Measurements from ENCODE around the gene PXYLP1.

PXYLP1 gene

DNA sequence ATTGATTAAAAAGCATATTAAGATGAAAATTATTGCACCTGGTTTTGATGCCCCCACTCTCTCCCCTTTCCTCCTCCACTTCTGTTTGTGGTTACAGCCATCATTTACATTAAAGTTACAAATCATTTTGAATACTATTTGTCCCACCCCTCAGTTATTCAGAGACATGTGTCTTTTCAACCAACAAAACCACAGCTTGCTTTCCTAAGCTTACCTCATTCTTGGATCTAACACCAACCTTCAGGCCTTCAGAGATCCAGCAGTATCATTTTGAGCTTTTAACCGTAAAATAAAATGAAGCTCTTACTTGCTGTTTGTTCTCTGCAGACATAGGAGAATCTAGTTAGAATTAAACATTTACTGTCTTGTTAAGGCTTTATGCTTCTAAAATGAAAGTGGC, 4.7 kb downstream of the PXYLP1 start:
- H3K27me3 ChIP-seq (ENCODE audit: control insufficient read depth in 1 of 2, insufficient read depth in 1 of 2, low read length in 2 of 2), result no peaks in the 10 kb centered on the region
- H2BK5ac ChIP-seq (ENCODE audit: low read depth, low read length, poor library complexity, severe bottlenecking), result no peak overlapping the region
- H3K4ac ChIP-seq (ENCODE audit: low read depth in 1 of 2, low read length in 2 of 2), result no peak overlapping the region
- H2BK15ac ChIP-seq (ENCODE audit: low read depth, poor library complexity, severe bottlenecking), result no peak overlapping the region
- H3K36me3 ChIP-seq (ENCODE audit: control insufficient read depth in 1 of 2, insufficient read depth in 2 of 2, low read depth in 1 of 2, low read length in 2 of 2), result peaks cover 0 to 11% of the 10 kb centered on the region in 2 experiments
- peaks cover under 1% of the 10 kb centered on the region for H3K79me1 ChIP-seq (replicated peaks; ENCODE audit: low read length, poor library complexity, severe bottlenecking)
- no peak overlapping the region for H2AFZ ChIP-seq (ENCODE audit: low read depth, low read length)
- H2BK12ac ChIP-seq (ENCODE audit: low read length in 2 of 2), result no peak overlapping the region
- H3K4me2 ChIP-seq (ENCODE audit: low read length, poor library complexity, severe bottlenecking), result no peak overlapping the region
- H3K27ac ChIP-seq (ENCODE audit: low read length, poor library complexity, severe bottlenecking), result no peak overlapping the region
- WGBS, result 100% methylated on average over 1 of the region's 1 CpG
- H3K9ac ChIP-seq (ENCODE audit: low read length), result peak overlapping the region; percentile 14
- H3K18ac ChIP-seq (ENCODE audit: low read depth in 1 of 2, low read length in 2 of 2), result no peak overlapping the region
- H4K8ac ChIP-seq (ENCODE audit: low read length), result no peak overlapping the region
- no peak overlapping the region for H3K4me3 ChIP-seq (ENCODE audit: insufficient read depth in 1 of 2, low read depth in 1 of 2, low read length in 2 of 2)
- no peak overlapping the region for H4K91ac ChIP-seq (ENCODE audit: low read length)
- peaks cover 19% of the 10 kb centered on the region for H3K4me1 ChIP-seq (ENCODE audit: control insufficient read depth, insufficient read depth, low read depth, low read length)
- no peak overlapping the region for H3K23ac ChIP-seq (ENCODE audit: low read length in 2 of 2)
- DNase-seq, result no peak
- H2BK120ac ChIP-seq (ENCODE audit: low read depth, low read length), result no peak overlapping the region
- H3K14ac ChIP-seq (ENCODE audit: low read length in 2 of 2), result no peak overlapping the region
- H3K9me3 ChIP-seq (ENCODE audit: control insufficient read depth, low read length), result no peaks in the 10 kb centered on the region
- H2AK5ac ChIP-seq (ENCODE audit: low read length, severe bottlenecking), result no peak overlapping the region

DNA sequence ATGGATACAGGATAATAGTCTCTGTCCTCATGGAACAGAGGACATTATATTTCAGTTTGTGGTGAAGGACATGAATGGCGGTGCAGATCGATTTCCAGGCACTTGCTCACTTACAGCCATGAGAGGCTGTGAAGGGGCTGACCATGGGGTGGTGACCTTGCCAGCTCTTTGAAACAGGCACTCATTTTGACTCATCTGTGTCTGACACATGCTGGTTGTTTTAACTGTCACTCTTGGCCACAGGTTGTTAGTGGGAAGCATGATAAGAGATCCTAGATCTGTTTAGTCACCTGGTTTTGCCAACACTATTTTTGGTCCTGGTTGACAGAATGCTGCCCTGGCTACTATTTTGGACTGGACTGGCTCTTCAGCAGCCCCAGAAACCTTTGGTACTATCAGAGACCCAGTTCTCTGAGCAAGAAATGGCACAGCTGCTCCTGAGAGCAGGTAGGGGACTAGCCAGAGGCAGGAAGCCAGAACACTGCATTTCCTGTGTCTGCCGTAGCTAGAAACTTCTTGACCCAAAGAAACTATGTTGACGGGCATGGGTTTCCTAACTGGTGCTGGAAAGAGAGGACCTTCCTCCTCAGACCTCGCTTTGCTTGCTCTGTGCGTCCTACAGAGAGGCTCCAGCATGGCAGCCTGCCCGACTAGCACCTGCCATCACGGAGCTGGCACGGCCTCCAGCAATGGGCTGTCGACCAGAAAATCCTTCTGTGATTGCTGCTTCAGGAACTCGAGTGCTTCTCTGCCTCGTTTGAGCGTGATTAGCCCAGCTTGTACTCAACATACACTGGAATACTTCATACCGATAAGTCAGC, 6.3 kb downstream of the PXYLP1 start:
- no peak overlapping the region for H2AK5ac ChIP-seq (ENCODE audit: low read length, severe bottlenecking)
- H2AFZ ChIP-seq (ENCODE audit: low read depth, low read length), result no peak overlapping the region
- no peaks in the 10 kb centered on the region for H3K27me3 ChIP-seq (ENCODE audit: control insufficient read depth in 1 of 2, insufficient read depth in 1 of 2, low read length in 2 of 2)
- peaks cover 0 to 11% of the 10 kb centered on the region in 2 experiments for H3K36me3 ChIP-seq (ENCODE audit: control insufficient read depth in 1 of 2, insufficient read depth in 2 of 2, low read depth in 1 of 2, low read length in 2 of 2)
- H4K91ac ChIP-seq (ENCODE audit: low read length), result no peak overlapping the region
- no peak overlapping the region for H3K14ac ChIP-seq (ENCODE audit: low read length in 2 of 2)
- no peak overlapping the region for H3K18ac ChIP-seq (ENCODE audit: low read depth in 1 of 2, low read length in 2 of 2)
- DNase-seq, result no peak
- H2BK15ac ChIP-seq (ENCODE audit: low read depth, poor library complexity, severe bottlenecking), result no peak overlapping the region
- peaks cover 4% of the 10 kb centered on the region for H3K79me1 ChIP-seq (replicated peaks; ENCODE audit: low read length, poor library complexity, severe bottlenecking)
- H2BK12ac ChIP-seq (ENCODE audit: low read length in 2 of 2), result no peak overlapping the region
- H3K9ac ChIP-seq (ENCODE audit: low read length), result no peak overlapping the region
- no peaks in the 10 kb centered on the region for H3K9me3 ChIP-seq (ENCODE audit: control insufficient read depth, low read length)
- H3K23ac ChIP-seq (ENCODE audit: low read length in 2 of 2), result no peak overlapping the region
- no peak overlapping the region for H4K8ac ChIP-seq (ENCODE audit: low read length)
- H3K4ac ChIP-seq (ENCODE audit: low read depth in 1 of 2, low read length in 2 of 2), result no peak overlapping the region
- no peak overlapping the region for H2BK5ac ChIP-seq (ENCODE audit: low read depth, low read length, poor library complexity, severe bottlenecking)
- no peak overlapping the region for H3K4me2 ChIP-seq (ENCODE audit: low read length, poor library complexity, severe bottlenecking)
- no peak overlapping the region for H3K27ac ChIP-seq (ENCODE audit: low read length, poor library complexity, severe bottlenecking)
- H2BK120ac ChIP-seq (ENCODE audit: low read depth, low read length), result no peak overlapping the region
- WGBS, result 86% methylated on average over 14 of the region's 14 CpGs
- H3K4me1 ChIP-seq (ENCODE audit: control insufficient read depth, insufficient read depth, low read depth, low read length), result peaks cover 18% of the 10 kb centered on the region
- no peak overlapping the region for H3K4me3 ChIP-seq (ENCODE audit: insufficient read depth in 1 of 2, low read depth in 1 of 2, low read length in 2 of 2)

DNA sequence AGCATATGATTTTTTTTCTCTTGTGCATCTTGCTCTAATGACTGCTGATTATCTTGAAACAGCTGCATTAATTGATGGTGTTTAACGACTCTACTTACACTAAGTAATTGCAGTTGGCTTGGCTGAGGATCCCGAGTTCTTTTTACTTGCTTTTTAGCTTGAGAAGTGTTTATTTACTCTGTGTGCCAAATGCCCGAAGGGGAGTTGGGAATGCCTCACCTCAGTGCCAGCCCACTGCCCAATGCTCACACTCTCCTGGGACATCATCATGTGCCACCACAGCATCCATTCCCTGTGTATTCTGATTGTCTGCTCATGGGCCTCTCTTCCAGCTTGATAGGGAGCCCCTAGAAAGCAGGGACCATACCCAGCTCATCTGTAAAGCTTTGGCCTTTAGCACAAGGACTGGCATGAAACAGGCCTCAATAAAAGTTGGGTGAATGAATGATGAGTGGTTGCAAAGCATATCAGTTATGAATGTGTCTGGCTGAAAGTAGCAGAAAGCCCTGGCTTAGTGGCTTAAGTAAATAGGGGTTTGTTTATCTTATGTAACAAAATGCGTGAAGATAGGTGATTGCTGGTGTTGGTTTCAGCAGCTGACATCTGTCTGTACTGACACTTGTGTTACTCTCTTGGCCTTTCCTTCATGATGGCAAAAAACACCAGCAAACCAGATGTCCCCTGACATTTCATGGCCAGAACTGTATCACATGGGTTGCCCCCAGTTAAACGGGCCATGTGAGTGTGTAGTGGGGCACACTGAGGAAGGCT, 8.1 kb downstream of the PXYLP1 start:
- Histone ChIP-seq H3K4ac (ENCODE audit: low read depth in 1 of 2, low read length in 2 of 2) (no peak overlapping the region), H3K18ac (ENCODE audit: low read depth in 1 of 2, low read length in 2 of 2) (no peak overlapping the region), H3K79me1 (replicated peaks; ENCODE audit: low read length, poor library complexity, severe bottlenecking) (peaks cover 4% of the 10 kb centered on the region), H3K4me2 (ENCODE audit: low read length, poor library complexity, severe bottlenecking) (no peak overlapping the region), H3K4me1 (ENCODE audit: control insufficient read depth, insufficient read depth, low read depth, low read length) (peaks cover 24% of the 10 kb centered on the region), H3K9me3 (ENCODE audit: control insufficient read depth, low read length) (no peaks in the 10 kb centered on the region), H2AK5ac (ENCODE audit: low read length, severe bottlenecking) (peak overlapping the region; percentile 53), H3K27ac (ENCODE audit: low read length, poor library complexity, severe bottlenecking) (no peak overlapping the region), H3K27me3 (ENCODE audit: control insufficient read depth in 1 of 2, insufficient read depth in 1 of 2, low read length in 2 of 2) (no peaks in the 10 kb centered on the region), H3K9ac (ENCODE audit: low read length) (no peak overlapping the region), H3K23ac (ENCODE audit: low read length in 2 of 2) (no peak overlapping the region), H4K91ac (ENCODE audit: low read length) (no peak overlapping the region), H3K36me3 (ENCODE audit: control insufficient read depth in 1 of 2, insufficient read depth in 2 of 2, low read depth in 1 of 2, low read length in 2 of 2) (peaks cover 0 to 11% of the 10 kb centered on the region in 2 experiments), H3K14ac (ENCODE audit: low read length in 2 of 2) (no peak overlapping the region), H2AFZ (ENCODE audit: low read depth, low read length) (no peak overlapping the region), H2BK15ac (ENCODE audit: low read depth, poor library complexity, severe bottlenecking) (no peak overlapping the region), H4K8ac (ENCODE audit: low read length) (no peak overlapping the region), H3K4me3 (ENCODE audit: insufficient read depth in 1 of 2, low read depth in 1 of 2, low read length in 2 of 2) (no peak overlapping the region), H2BK12ac (ENCODE audit: low read length in 2 of 2) (peak overlapping the region in 1 of 2 experiments; percentile 54), H2BK120ac (ENCODE audit: low read depth, low read length) (no peak overlapping the region), H2BK5ac (ENCODE audit: low read depth, low read length, poor library complexity, severe bottlenecking) (no peak overlapping the region)
- DNase-seq, result no peak
- WGBS, result 66% methylated on average over 4 of the region's 5 CpGs

DNA sequence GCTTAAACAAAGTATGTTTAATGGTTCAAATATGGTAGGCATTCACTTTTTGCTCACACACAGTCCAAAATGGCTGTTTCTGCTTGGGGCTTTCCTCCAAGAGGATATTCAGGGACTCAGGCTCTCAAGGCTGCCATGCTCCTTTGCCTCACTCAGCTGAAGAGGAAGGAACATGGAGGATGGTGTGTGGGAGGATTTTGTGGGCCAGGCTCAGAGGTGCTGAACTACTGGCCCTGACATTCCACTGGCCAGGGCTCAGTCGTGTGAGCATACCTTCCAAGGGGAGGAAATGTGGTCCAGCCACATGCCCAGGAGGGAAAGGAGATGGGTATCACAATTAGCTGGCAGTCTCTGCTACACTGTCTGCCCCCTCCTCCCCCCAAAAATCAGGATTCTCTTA, 8.7 kb downstream of the PXYLP1 start:
- no peak overlapping the region for H3K27ac ChIP-seq (ENCODE audit: low read length, poor library complexity, severe bottlenecking)
- H2BK5ac ChIP-seq (ENCODE audit: low read depth, low read length, poor library complexity, severe bottlenecking), result no peak overlapping the region
- WGBS, result 50% methylated on average over 1 of the region's 1 CpG
- H3K18ac ChIP-seq (ENCODE audit: low read depth in 1 of 2, low read length in 2 of 2), result no peak overlapping the region
- H3K23ac ChIP-seq (ENCODE audit: low read length in 2 of 2), result no peak overlapping the region
- H3K4me1 ChIP-seq (ENCODE audit: control insufficient read depth, insufficient read depth, low read depth, low read length), result peaks cover 24% of the 10 kb centered on the region
- H3K27me3 ChIP-seq (ENCODE audit: control insufficient read depth in 1 of 2, insufficient read depth in 1 of 2, low read length in 2 of 2), result no peaks in the 10 kb centered on the region
- H2AFZ ChIP-seq (ENCODE audit: low read depth, low read length), result no peak overlapping the region
- H3K36me3 ChIP-seq (ENCODE audit: control insufficient read depth in 1 of 2, insufficient read depth in 2 of 2, low read depth in 1 of 2, low read length in 2 of 2), result peaks cover 0 to 11% of the 10 kb centered on the region in 2 experiments
- H3K4me2 ChIP-seq (ENCODE audit: low read length, poor library complexity, severe bottlenecking), result no peak overlapping the region
- H3K9me3 ChIP-seq (ENCODE audit: control insufficient read depth, low read length), result no peaks in the 10 kb centered on the region
- H2BK120ac ChIP-seq (ENCODE audit: low read depth, low read length), result no peak overlapping the region
- H2AK5ac ChIP-seq (ENCODE audit: low read length, severe bottlenecking), result no peak overlapping the region
- H2BK15ac ChIP-seq (ENCODE audit: low read depth, poor library complexity, severe bottlenecking), result no peak overlapping the region
- H3K79me1 ChIP-seq (replicated peaks; ENCODE audit: low read length, poor library complexity, severe bottlenecking), result peaks cover 4% of the 10 kb centered on the region
- no peak overlapping the region for H3K9ac ChIP-seq (ENCODE audit: low read length)
- no peak overlapping the region for H3K14ac ChIP-seq (ENCODE audit: low read length in 2 of 2)
- no peak overlapping the region for H4K91ac ChIP-seq (ENCODE audit: low read length)
- H2BK12ac ChIP-seq (ENCODE audit: low read length in 2 of 2), result no peak overlapping the region
- H3K4me3 ChIP-seq (ENCODE audit: insufficient read depth in 1 of 2, low read depth in 1 of 2, low read length in 2 of 2), result no peak overlapping the region
- H4K8ac ChIP-seq (ENCODE audit: low read length), result no peak overlapping the region
- no peak overlapping the region for H3K4ac ChIP-seq (ENCODE audit: low read depth in 1 of 2, low read length in 2 of 2)
- no peak for DNase-seq
